ENCODE measurements around the gene MS4A8. TPM values are rescaled to one million over a fixed set of nuclear protein-coding genes. Genes with fewer than 3 reads are reported as not detected.

The MS4A8 gene
- not detected in 2 replicates for total RNA-seq (2012; rRNA removed)
- not detected in 2 replicates for polyA plus RNA-seq (2012; rRNA removed)
- polyA plus RNA-seq (2012; cell fraction: cytosol; rRNA removed): not detected in 2 replicates
- not detected in 2 replicates for polyA plus RNA-seq (2012; cell fraction: nucleus; rRNA removed; ENCODE audit: low replicate concordance)
- Bru-seq, nascent RNA: not detected
- BruChase-seq, experiment 1, labeled RNA remaining after a 6-hour chase: percentile 2 among the genes with signal in this experiment
- BruChase-seq, experiment 2, labeled RNA remaining after a 2-hour chase: not detected
- long read RNA-seq: 0 reads

GRCh38 chr11:60699284-60699691 is at the start of gene MS4A8:
TSS of gene MS4A8 (plus strand) at chr11:60699612. CDS start at chr11:60700861, 1,249 bp downstream.
- no peak within 1 kb of the TSS for H3K18ac ChIP-seq (ENCODE audit: low read depth, low read length)
- 0% methylated on average over 1 of the region's 2 CpGs; no CpG with 5 or more reads in 1 of the 2 experiments for WGBS, 2 experiments (ENCODE audit: extremely low coverage in 2 of 2, insufficient read length in 1 of 2)
- BruUV-seq (replicated peaks): no TSS peak
- H2BK120ac ChIP-seq (ENCODE audit: low read depth, low read length): no peak within 1 kb of the TSS
- no peaks in the 10 kb centered on the region for H3K9me1 ChIP-seq (ENCODE audit: insufficient read depth, low read length)
- no peak within 1 kb of the TSS for H2AK5ac ChIP-seq (ENCODE audit: low read depth, low read length)
- H3K14ac ChIP-seq (replicated peaks; ENCODE audit: low read depth, low read length): no peak within 1 kb of the TSS
- no peak within 1 kb of the TSS for H3K56ac ChIP-seq (ENCODE audit: extremely low read depth, insufficient read depth, low read length)
- H4K91ac ChIP-seq (ENCODE audit: insufficient read depth, low read depth, low read length): no peak within 1 kb of the TSS
- in situ Hi-C loops (cut with MboI; ENCODE audit: low sequenced_read_pairs): no loop called here
- H3K9me3 ChIP-seq (ENCODE audit: control insufficient read depth, insufficient read depth, low read length): no peaks in the 10 kb centered on the region
- intact Hi-C loops (cut with micrococcal nuclease): no loop called here
- no peak within 1 kb of the TSS for H2AK9ac ChIP-seq (replicated peaks; ENCODE audit: low read depth, low read length, poor library complexity)
- H3K4me1 ChIP-seq (ENCODE audit: control insufficient read depth, insufficient read depth, low read length): no peaks in the 10 kb centered on the region
- dilution Hi-C loops (cut with HindIII; ENCODE audit: low sequenced_read_pairs, unreplicated experiment): no loop called here
- H4K5ac ChIP-seq (ENCODE audit: low read depth, low read length): no peak within 1 kb of the TSS
- no peak within 1 kb of the TSS for H2BK15ac ChIP-seq (ENCODE audit: low read depth, low read length)
- no peaks in the 10 kb centered on the region for H3K36me3 ChIP-seq (ENCODE audit: control insufficient read depth, insufficient read depth, low read length)
- no peak within 1 kb of the TSS for H4K8ac ChIP-seq (ENCODE audit: low read depth in 2 of 2, low read length in 2 of 2)
- DNase-seq: no peak
- no peak within 1 kb of the TSS for H2BK20ac ChIP-seq (ENCODE audit: low read depth, low read length)
- H3K4me3 ChIP-seq (ENCODE audit: insufficient read depth, low read depth, low read length): no peak within 1 kb of the TSS
- no peak within 1 kb of the TSS for H3K4ac ChIP-seq (ENCODE audit: low read depth, low read length)
- ATAC-seq (ENCODE audit: low read depth): no peak
- H3K23ac ChIP-seq (ENCODE audit: low read depth, low read length): no peak within 1 kb of the TSS
- ChIA-PET CTCF (no interaction called here), POLR2A (ENCODE audit: unreplicated experiment) (no interaction called here)
- H3K4me2 ChIP-seq (ENCODE audit: low read depth, low read length): no peak within 1 kb of the TSS
- H3K9ac ChIP-seq (ENCODE audit: low read depth, low read length): no peak within 1 kb of the TSS
- H2BK5ac ChIP-seq (ENCODE audit: low read depth, low read length, poor library complexity, severe bottlenecking): no peak within 1 kb of the TSS
- no peak within 1 kb of the TSS for H2AFZ ChIP-seq (replicated peaks; ENCODE audit: low read length, poor library complexity)
- TF ChIP-seq FOS (IDR thresholded peaks at IDR 0.05; ENCODE audit: low read depth, low read length) (no peak), POLR2A (IDR thresholded peaks at IDR 0.05; ENCODE audit: low read depth, low read length) (no peak), MAFK (IDR thresholded peaks at IDR 0.05; ENCODE audit: low read depth, low read length) (no peak), SMC3 (IDR thresholded peaks at IDR 0.05; ENCODE audit: low read depth, low read length) (no peak), BHLHE40 (IDR thresholded peaks at IDR 0.05; ENCODE audit: low read depth, low read length) (no peak), MAZ (IDR thresholded peaks at IDR 0.05; ENCODE audit: borderline replicate concordance, low read depth, low read length) (no peak)
- TF ChIP-seq, protein P1, sequence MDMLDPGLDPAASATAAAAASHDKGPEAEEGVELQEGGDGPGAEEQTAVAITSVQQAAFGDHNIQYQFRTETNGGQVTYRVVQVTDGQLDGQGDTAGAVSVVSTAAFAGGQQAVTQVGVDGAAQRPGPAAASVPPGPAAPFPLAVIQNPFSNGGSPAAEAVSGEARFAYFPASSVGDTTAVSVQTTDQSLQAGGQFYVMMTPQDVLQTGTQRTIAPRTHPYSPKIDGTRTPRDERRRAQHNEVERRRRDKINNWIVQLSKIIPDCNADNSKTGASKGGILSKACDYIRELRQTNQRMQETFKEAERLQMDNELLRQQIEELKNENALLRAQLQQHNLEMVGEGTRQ (IDR thresholded peaks at IDR 0.05; ENCODE audit: low read depth, low read length): no peak
- no peaks in the 10 kb centered on the region for H3K27me3 ChIP-seq (ENCODE audit: control insufficient read depth, insufficient read depth, low read length)
- no peak within 1 kb of the TSS for H3K27ac ChIP-seq (ENCODE audit: insufficient read depth, low read length)
- H4K20me1 ChIP-seq (ENCODE audit: insufficient read depth, low read length): no peaks in the 10 kb centered on the region
- H3K79me1 ChIP-seq (ENCODE audit: low read depth in 1 of 2, low read length in 2 of 2): no peaks in the 10 kb centered on the region

Data from IMR-90 (cell line).